Heart right ventricle (tissue), 16 donors: ENCODE measurements around the gene CXCL12. TPM values are rescaled to one million over a fixed set of nuclear protein-coding genes. Genes with fewer than 3 reads are reported as not detected.

ENCODE experiments used
- ATAC-seq, 8 donors: fragments of 200-7000 bp; cut with Tn5 transposase; one replicate each; pipeline ENCODE4 v1.9.1; 2020; ENCODE audit warnings: mild to moderate bottlenecking in 8 of 8, moderate library complexity in 8 of 8, moderate number of reproducible peaks in 1 of 8
- DNase-seq, 2 donors: peaks; one replicate each; pipeline ENCODE4 v3.0.0-alpha.2; 2020
- H3K27ac ChIP-seq, 10 donors: fragments of 200-600 bp; sonication (generic) in 2 of 10; one replicate each; pipeline versions ENCODE4 v1.5.0 to v1.8.0; 2020 to 2022; ENCODE audit warnings: mild to moderate bottlenecking in 3 of 10
- H3K27me3 ChIP-seq, 7 donors: fragments of 200-600 bp; one replicate each; pipeline ENCODE4 v1.8.0; 2021 to 2022; ENCODE audit warnings: mild to moderate bottlenecking in 2 of 7
- H3K36me3 ChIP-seq, 9 donors: fragments of 200-600 bp; sonication (generic) in 1 of 9; one replicate each; pipeline versions ENCODE4 v1.5.0 to v1.8.0; 2020 to 2022; ENCODE audit warnings: mild to moderate bottlenecking in 2 of 9
- H3K4me1 ChIP-seq, 9 donors: fragments of 200-600 bp; sonication (generic) in 1 of 9; one replicate each; pipeline versions ENCODE4 v1.5.0 to v1.8.0; 2020 to 2022; ENCODE audit warnings: mild to moderate bottlenecking in 4 of 9
- H3K4me3 ChIP-seq, 10 donors: fragments of 200-600 bp; sonication (generic) in 2 of 10; one replicate each; pipeline versions ENCODE4 v1.5.0 to v1.8.0; 2020 to 2022; ENCODE audit warnings: mild to moderate bottlenecking in 7 of 10, moderate library complexity in 2 of 10
- H3K9me3 ChIP-seq, 11 donors: fragments of 200-600 bp in 10 of 11; sonication (generic) in 2 of 11; one replicate each; pipeline versions ENCODE4 v1.5.0 to v1.8.0; 2013 to 2022; ENCODE audit warnings: mild to moderate bottlenecking in 2 of 11, control low read depth in 1 of 11, moderate library complexity in 1 of 11
- CTCF ChIP-seq, 9 donors: fragments of 200-600 bp; sonication (generic) in 2 of 9; IDR thresholded peaks; one replicate each; pipeline versions ENCODE4 v1.5.0 to v1.8.0; 2021 to 2022; ENCODE audit warnings: antibody characterized with exemption in 9 of 9, mild to moderate bottlenecking in 5 of 9, moderate library complexity in 1 of 9
- WGBS, 2 donors: extraction: QIAGEN DNeasy Blood & Tissue Kit; methylation state at CpG; one replicate each; pipeline ENCODE4 v1.1.7; 2013; ENCODE audit warnings: inconsistent platforms in 1 of 2; 5-methylcytosine and 5-hydroxymethylcytosine counted together
- intact Hi-C, 10 donors: fragments of 100-400 bp; cut with DNase I; formaldehyde crosslinking; loops; one replicate each; pipeline versions ENCODE4 v1.11.1 to v1.14.2; 2022
- polyA plus RNA-seq, 2 donors: library from polyadenylated mRNA; stranded (reverse); fragments of 200-250 nt; gene quantifications; one replicate each; pipeline ENCODE4 v1.2.3, GENCODE V29; 2013
- total RNA-seq, 10 donors: library from RNA; stranded (reverse); fragmentation: NEBNext Ultra II Directional in 3 of 10; extraction: Animal tissue kit (Norgen Biotek cat#: 25700) in 3 of 10; gene quantifications; one replicate each; pipeline versions ENCODE4 v1.2.1 to v1.2.4, GENCODE V29; 2021 to 2023
- donor health status: Arrhythmogenic right ventricular cardiomyopathy.
- donor health status: ischemic (EF 13 %, LVEDD 7.1; RV severe dilation, severe dysfunction).
- donor health status: healthy with polysubstance abuse.
- donor health status: DM: no; HTN: yes; CAD: no.
- donor health status: DM: no; HTN: no; CAD: no.
- donor health status: ischemic (EF 25% LVEDD 6.9; RV normal size, moderate dysfunction).
- donor health status: ischemic (EF 25% LVEDD 5.7; RV mildly dilated, moderate dysfunction).
- donor health status: healthy.
- donor health status: DM: yes; HTN: yes; CAD: no.
- donor health status: Ischemic cardiomyopathy.
- donor health status: ischemic (EF 35%, LVEDD 5.7; RV mildly dilated, moderate dysfunction).
- donor health status: nonischemic (EF 11% LVEDD 7.7; RV severe dilation, severe dysfunction).
- donor health status: DM: yes; HTN: yes; CAD: no.
- donor health status: PGD.
- donor health status: ischemic (EF 29% LVEDD 5.4; RV normal size, mild dysfunction).
- donor health status: nonischemic (EF 23%, LVEDD 6.1; RV moderate dilation, normal function).

CXCL12 gene
- total and polyA plus RNA-seq, 12 donors = 53.7 to 275 (median 116) TPM

GRCh38 chr10:44335330-44336021, 49.4 kb downstream of the CXCL12 start:
- no peak overlapping the region for H3K4me3 ChIP-seq
- no peaks in the 10 kb centered on the region for H3K27me3 ChIP-seq
- H3K9me3 ChIP-seq = no peaks in the 10 kb centered on the region
- no peak for TF ChIP-seq CTCF (IDR thresholded peaks at IDR 0.05)
- peak overlapping the region in 3 of 10 donors; percentile 12 to 34 (median 33) for H3K27ac ChIP-seq
- ATAC-seq (peak in 5 of 8 donors; percentile 22 to 76 (median 75)), DNase-seq (no peak)
- 69 to 71% methylated on average over 9 of the region's 9 CpGs for WGBS, 2 donors
- H3K4me1 ChIP-seq = peaks cover 0 to 15% (median 8%) of the 10 kb centered on the region in 9 donors
- intact Hi-C loops = no loop called here
- H3K36me3 ChIP-seq = no peaks in the 10 kb centered on the region

- Histone ChIP-seq H3K27ac (peak overlapping the region in 3 of 10 donors; percentile 12 to 34 (median 33)), H3K4me3 (no peak overlapping the region), H3K27me3 (no peaks in the 10 kb centered on the region), H3K9me3 (no peaks in the 10 kb centered on the region), H3K36me3 (no peaks in the 10 kb centered on the region), H3K4me1 (peaks cover 0 to 15% (median 8%) of the 10 kb centered on the region in 9 donors)
- WGBS, 2 donors = 88% methylated on average over 4 of the region's 4 CpGs
- ATAC-seq (peak in 6 of 8 donors; percentile 40 to 87 (median 76)), DNase-seq (no peak)
- TF ChIP-seq CTCF (IDR thresholded peaks at IDR 0.05) = no peak
- intact Hi-C loops = no loop called here
Observed at GRCh38 chr10:44334621-44335184, 50.2 kb downstream of the CXCL12 start.

GRCh38 chr10:44334091-44334490, 50.8 kb downstream of the CXCL12 start:
- intact Hi-C loops = no loop called here
- Histone ChIP-seq H3K36me3 (no peaks in the 10 kb centered on the region), H3K27me3 (no peaks in the 10 kb centered on the region), H3K9me3 (no peaks in the 10 kb centered on the region), H3K4me1 (peaks cover 0 to 15% (median 8%) of the 10 kb centered on the region in 9 donors), H3K4me3 (no peak overlapping the region), H3K27ac (no peak overlapping the region)
- 97 to 98% methylated on average over 6 of the region's 6 CpGs for WGBS, 2 donors
- TF ChIP-seq CTCF (IDR thresholded peaks at IDR 0.05) = no peak
- DNase-seq (no peak), ATAC-seq (no peak)

- no peak for ATAC-seq
- no peak for TF ChIP-seq CTCF (IDR thresholded peaks at IDR 0.05)
- intact Hi-C loops = no loop called here
- DNase-seq = no peak
- no peak overlapping the region for H3K4me3 ChIP-seq
- no peaks in the 10 kb centered on the region for H3K36me3 ChIP-seq
- no peaks in the 10 kb centered on the region for H3K9me3 ChIP-seq
- 97 to 98% methylated on average over 10 of the region's 10 CpGs for WGBS, 2 donors
- no peak overlapping the region for H3K27ac ChIP-seq
- no peaks in the 10 kb centered on the region for H3K27me3 ChIP-seq
- peaks cover 0 to 15% (median 8%) of the 10 kb centered on the region in 9 donors for H3K4me1 ChIP-seq
Observed at GRCh38 chr10:44333511-44333910, 51.4 kb downstream of the CXCL12 start.
